AG08395 (cell line): ENCODE results near the gene ERCC3.

Experiments used
- DNase-seq: peaks from one replicate; pipeline ENCODE4 v3.0.0; 2012; ENCODE audit warnings: mixed read lengths, low spot score

Gene ERCC3

DNA sequence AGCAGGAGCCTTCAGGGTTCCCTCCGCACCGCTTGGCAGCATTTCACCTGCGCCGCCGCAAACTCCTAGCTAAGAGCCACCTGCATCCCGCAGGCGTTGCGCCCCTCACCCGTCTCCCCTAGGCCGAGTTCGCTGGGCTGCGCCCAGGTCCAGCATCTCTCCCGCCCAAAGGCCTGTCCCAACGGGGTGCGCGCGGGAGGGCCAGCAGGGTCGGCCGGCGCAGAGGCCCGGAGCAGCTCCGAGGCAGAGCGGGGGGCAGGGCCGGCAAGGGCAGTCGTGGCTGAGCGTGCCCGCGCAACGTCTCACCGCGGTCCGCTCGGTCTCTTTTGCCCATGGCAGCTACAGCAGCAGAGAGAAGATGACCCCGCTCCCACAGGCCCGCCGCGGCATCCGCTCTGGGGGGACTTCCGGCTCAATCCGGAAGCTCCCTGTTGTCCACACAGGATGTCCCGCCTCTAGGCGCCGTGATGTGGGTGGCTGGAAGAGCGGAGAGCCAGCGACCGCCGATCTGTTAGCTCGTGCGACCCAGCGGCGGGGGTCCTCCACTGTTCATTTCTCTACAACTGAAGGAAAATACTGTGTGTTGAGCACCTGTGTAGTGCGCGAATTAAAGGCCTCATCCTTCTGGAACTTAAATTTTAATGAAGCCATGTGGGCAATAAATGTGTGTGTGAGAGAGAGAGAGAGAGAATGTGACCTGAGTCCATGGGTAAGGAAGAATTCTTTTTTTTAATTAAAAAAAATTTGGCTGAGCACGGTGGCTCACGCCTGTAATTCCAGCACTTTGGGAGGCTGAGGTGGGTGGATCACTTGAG, at the start of gene ERCC3:
TSS of gene ERCC3 (minus strand) at position 397 of the 815 bp plus-strand sequence. CDS start at position 334, 63 bp downstream.
- DNase-seq: peak; percentile 92

DNA sequence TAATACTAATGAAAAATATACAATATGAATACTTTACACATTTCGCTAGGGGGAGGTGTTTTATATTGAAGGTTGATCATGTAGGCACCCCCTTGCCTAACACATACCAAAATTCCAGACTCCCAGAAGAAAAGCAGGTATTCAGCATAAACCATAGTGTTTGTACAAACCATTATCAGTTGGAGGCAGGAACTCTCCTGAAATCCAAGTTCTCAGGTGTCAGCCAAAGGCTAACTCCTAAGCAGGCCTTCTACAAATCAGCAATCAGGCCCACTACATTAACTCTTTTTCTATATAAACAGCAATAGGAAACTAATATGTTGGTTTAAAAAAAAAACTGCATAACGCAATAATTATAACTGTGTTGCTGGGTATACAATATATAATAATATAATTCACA, 49.3 kb upstream of the ERCC3 start:
- DNase-seq: no peak

DNA sequence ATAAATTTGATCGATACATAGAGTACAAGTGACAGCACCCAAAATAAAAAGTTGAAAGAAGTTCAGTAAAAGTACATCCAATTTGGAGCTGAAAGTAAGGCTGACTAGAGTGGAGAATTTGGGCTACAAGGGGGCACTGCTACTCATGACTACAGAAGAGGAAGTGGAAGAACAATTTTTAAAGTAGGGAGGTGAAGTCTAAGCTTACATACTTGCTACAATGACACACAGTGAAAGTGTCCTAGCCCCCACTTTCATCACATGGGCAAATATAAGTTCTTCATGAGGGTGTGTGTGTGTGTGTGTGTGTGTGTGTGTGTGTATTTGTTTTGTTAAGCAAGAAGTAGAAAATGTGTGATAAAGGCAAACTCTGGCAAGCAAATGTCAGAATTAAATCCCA, 48.2 kb upstream of the ERCC3 start:
- no peak for DNase-seq

DNA sequence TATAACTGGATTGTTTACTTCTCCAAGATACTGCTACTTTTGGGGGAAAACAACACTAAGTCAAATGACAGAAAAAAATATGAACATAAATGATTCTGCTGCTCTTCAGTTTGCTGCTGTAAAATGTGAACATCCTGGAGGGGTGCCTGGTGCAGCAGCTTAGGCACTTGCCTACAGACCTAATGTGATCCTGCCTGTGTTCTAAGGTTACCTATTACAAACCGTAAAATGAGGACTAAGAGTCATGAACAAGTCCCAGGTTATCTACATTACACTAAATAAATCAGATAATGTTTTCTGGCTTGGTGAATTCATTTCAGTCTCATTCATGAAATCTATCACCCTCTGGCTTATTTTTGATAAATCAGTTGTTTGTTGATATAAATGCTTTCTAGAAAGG, 38.4 kb upstream of the ERCC3 start:
- no peak for DNase-seq

DNA sequence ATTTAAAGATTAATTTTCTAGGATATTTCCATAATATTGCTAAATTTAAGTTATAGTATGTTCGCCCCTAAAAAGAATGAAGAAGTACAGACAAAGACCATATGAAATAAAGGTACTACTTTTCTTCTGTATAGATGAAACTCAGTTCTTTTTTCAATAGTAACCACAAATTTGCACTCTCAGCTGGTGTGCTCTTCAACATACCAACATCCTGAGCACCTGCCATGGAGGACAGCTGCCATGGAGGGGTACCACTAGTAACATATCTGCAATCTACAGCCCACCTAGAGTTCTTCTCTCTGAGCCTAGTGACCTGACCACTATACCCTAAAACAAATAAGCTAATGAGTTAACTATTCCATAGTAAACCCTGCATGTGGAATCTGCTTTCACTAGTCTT, 36.8 kb upstream of the ERCC3 start:
- DNase-seq: no peak

DNA sequence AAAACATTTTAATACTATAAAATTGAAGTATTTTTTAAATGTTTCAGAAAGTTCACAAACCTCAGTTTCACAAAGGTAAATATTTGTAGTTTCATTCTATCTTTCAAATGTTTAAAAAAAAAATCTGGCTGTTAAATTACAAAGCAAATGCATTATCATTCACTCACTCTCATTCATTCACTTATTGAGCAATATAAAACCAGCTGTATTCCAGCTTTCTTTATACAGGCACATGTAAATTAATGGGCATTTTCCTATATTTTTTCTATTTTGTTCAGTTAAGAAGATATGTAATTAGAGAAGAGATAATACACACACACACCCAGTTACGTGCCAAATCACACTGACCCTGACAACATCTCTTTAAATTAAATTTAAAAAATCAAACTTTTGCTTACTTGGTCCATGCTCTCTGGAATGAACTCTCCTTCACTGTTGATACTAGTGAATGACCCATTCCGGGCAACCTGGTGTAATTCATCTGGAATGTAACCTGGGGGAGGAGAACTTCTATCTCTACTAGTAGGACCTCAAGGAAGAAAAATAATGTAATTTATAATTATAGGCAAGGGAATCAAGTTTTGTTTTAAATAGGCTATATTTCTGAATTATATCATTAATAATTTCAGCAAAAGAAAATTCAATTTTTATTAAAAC, 32.5 kb upstream of the ERCC3 start:
- no peak for DNase-seq

DNA sequence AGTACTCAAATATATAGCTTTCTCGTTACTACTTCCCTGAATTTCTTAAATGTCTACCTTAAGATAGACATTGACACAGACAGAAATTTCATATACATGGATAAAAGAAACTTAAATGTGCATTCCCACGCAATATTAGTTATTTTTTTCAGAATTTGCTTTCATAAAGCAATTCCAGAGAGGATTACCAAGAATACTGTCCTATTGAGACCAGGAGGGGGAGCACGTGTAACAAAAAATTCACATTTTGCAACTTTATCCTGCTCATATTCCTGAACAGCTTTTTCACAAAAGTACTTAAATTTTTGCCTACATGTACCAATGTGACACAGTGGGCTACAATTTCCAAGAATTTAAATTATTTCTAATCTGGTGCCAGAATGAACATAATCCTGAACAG, 30.7 kb upstream of the ERCC3 start:
- DNase-seq: peak; percentile 49

DNA sequence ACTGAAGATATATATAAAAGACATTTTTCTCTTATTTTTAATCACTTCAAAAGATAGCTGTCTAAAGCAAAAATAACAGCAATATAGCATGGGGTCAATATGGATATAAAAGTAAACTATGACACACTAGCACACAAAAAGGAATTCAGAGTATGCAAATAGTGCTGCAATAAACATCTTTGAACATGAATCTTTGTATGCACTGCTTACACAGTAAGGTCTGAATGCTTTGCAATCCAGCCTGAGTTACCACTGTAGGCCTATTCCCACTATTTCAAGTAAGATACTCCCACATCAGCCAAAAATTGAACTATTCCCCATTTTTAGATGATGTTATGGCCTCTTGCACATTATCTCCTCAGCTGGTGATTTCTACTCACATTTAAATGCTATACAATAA, 27.4 kb upstream of the ERCC3 start:
- peak; percentile 9 for DNase-seq

DNA sequence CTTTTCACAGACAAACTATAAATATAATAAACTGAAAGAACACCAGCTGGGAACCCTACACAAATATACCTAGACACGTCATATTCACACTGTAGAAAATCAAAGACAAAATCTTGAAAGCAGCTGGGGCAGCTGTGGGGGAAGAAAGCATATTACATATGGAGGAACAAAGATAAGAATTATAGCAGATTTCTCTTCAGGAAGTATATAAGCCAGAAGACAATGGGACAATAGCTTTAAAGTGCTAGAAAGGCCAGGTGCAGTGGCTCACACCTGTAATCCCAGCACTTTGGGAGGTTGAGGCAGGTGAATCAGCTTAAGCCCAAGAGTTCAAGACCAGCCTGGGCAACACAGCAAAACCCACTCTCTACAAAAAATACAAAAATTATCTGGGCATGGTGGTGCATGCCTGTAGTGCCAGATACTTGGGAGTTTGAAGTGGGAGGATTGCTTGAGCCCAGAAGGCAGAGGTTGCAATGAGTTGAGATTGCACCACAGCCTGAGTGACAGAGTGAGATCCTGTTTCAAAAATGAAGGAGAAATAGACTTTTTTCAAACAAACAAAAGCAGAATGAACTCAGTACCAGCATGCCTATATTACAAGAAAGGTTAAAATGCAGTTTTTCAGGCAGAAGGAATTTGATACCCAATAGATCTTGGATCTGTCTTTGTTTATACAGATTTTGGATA, 26.8 kb upstream of the ERCC3 start:
- DNase-seq: no peak

DNA sequence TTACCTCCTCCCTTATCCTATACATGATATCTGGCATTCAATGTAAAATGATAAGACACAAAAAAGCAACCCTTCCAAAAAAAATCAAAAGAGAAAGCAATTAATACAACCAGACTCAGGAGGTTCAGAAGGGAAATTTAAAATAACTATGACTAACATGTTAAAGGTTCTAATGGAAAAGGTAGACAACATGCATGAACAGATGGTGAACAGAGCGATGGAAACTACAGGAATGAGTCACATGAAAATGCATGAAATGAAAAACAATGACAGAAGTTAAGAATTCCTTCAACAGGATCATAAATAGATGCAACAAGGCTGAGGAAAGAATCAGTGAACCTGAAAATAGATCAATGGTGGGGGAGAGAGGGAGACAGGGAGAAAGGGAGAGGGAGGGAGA, 26.1 kb upstream of the ERCC3 start:
- no peak for DNase-seq

DNA sequence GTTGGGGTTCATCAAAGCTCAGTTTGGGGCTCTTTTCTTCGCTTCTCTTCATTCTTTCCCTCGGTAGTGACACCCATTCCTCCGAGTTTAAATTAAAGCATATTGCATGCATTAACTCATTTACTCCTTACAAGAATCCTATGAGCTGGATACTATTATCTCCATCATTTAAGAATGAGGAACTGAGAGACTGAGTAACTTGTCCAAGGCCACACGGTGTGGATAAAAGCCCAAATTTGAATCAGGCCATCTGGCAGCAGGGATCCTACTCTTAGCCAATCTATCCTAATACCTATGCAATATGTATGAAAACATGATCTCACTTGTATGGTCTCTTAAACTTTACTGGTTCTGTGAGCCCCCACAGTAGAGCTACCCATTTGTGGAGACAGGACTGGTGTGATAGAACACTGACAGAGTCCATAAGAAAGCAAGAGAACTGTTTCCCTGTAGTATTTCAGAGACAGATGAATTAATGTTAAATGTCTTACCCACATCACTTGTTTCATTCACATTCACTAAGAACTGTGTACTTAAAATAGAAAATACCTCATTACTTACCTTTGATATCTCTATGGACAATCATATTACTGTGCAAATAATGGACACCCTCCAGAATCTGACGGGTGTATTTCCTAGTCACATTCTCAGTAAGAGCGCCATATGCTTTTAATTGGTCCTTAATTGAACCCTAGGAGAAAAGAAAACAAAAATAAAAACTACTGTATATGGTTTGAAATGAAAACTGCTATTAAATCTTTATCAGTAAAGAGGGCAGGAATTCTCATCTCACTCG, 20.4 kb upstream of the ERCC3 start:
- no peak for DNase-seq

DNA sequence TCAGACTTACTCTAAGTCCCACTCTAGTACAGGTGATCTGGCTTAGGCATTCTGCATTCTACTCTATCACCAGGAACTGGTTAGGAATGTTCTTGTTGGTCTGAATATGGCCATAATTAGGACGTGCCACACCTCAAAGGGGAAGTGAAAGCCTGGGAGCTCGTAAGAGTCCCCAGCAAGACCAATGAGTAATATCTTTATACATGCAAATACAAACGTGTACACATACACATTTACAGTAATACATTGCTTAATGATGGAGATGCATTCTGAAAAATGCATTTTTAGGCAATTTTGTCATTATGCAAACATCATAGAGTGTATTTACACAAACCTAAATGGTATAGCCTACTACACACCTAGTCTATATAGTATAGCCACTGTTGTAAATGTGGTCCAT, 19.5 kb upstream of the ERCC3 start:
- DNase-seq: no peak

DNA sequence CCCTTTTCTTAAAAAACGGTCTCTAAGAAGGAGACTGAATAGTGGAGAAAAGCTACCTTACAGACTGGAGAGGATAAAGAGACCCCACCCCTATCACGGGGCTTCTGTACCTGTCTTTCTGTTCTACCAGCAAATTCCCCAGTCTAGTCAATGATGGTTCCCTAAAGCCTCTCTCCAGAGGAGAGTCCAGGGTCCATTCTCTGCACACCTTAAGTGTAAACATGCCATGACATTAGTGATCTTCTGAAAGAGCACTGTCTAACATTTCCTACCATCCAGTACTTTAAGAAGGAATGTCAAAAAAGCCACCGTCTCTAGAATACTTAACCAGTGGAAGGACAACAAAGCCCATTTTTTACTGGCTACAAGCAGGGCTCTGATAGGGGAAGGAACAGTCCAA, 17.0 kb upstream of the ERCC3 start:
- DNase-seq: no peak

DNA sequence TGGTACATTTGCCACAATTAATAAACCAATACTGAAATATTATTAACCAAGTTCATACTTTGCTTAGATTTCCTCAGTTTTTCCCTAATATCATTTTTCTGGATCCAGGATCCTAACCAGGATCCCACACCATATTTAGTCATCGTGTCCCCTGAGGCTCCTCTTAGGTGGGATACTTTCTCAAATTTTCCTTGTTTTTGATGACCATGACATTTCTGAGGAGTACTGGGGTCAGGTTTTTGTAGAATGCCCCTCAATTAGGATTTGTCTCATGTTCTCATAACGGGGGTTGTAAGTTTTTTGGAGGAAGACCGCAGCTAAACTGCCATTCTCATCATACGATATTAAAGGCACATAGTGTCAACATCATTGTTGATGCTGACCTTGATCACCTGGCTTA, 15.5 kb upstream of the ERCC3 start:
- DNase-seq: no peak

DNA sequence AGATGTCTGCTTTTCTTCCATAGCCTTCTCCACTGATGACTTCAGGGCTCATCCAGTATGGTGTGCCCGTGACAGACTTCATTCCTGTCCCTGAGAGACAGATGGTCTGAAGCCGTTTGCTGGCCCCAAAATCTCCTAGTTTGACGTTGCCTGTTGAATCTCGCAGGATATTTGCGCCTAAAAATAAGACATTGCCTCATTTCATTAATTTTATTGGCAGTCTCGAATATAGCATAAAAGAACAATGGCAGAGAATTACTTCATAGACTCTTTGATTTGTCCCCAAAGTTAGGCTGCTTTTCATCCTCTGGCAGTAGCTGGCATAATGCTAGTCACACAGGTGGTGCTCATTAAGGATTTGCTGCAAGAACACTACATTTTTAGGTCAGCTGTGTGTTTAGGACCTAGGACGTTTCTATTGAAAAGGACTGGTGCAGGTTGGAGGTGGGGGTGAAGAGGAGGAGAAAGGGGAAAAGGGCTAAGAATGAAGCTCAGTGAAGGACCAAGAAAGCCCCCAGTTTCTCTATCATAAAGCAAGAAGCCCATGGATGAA, 14.7 kb upstream of the ERCC3 start:
- no peak for DNase-seq

DNA sequence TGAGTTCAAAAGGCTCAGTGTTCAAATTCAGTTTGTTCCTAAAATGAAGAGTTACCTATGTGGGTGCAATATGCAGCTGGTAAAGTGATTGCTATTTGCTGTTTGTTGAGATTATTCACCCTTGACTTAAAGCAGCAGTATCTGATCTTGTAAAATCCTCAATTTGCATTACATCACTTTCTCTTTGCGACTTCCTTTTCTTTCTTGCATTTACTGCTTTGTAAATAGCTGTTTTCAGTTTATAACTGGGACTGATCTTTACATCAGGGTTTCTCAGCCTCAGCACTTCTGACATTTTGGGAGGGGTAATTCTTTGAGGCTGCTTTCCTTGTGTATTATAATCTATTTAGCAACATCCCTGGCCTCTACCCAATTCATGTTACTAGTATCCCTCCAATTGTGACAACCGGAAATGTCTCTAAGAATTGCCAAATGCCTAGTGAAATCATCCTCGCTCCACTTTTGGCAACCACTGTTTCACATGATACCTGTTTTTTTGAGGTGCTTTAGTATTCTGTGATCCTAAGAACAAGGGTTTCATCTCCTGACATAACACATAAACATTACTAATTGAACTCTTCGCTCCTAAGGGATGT, 12.1 kb upstream of the ERCC3 start:
- DNase-seq: no peak

DNA sequence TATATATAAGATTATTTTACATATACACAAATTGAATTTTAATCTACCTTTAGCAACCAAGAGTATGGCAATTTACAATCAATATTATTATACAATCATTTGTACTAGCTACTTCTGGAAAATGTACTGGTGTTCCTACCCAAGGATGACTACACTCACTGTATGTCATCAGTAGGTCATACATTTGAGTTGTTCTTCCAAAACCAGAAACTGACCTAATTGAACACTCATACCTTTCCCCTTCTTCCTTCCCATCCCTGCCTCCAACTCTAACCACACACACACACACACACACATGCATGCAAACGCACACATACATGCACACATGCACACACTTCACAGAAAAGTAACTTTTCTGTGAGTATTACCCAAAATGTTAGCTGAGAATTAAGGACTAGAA, 8.2 kb upstream of the ERCC3 start:
- no peak for DNase-seq

DNA sequence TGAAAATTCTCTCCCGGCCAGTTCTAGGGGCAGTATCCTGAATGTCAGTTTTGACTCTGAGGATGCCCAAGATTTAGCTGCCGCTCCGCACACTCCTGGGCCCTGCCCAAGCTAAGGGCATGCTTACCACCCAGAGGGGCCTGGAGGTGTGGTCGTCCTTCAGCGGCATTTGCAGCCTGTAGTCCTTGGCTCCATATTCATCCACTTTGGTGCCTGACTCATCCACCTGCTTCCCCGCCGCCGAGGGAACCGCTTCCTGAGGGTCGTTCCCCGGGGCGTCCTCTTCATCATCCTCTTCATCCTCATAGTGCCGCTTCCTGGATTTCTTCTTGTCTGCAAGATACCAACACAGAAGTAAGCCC, 577 bp downstream of the ERCC3 start:
- DNase-seq: peak; percentile 5

DNA sequence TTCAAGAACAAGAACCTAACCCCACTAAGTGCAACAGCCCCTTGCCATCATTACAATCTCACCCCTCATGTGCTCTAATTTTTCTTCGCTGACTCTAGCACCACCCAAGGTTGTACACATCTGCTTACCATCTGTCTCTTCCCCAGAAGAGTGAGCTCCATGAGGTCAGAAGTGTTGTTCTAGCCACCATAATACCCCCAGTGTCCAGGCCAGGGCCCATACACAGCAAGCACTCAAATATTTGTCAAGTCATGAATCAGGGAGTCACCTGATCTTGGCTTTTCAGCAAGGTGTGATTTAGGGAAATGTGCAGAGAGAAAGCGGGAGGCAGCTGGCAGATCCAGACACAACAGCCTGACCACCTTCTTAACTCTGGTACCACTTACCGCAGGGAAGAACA, 5.7 kb downstream of the ERCC3 start:
- no peak for DNase-seq

DNA sequence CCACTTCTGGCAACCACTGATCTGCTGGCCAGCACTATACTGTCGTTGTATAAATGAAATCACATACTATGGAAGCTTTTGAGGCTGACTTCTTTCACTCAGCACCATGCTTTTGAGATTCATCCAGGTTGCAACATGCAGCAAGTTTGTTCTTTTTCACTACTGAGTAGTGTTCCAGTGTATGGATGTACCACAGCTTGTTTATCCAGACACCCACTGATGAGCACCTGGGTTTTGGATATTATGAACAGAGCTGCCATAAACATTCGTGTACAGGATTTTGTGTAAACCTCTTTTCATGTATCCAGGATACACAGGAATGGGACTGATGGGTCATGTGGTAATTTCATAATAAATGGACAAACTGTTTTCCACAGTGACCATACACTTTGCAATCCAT, 10.7 kb downstream of the ERCC3 start:
- no peak for DNase-seq

DNA sequence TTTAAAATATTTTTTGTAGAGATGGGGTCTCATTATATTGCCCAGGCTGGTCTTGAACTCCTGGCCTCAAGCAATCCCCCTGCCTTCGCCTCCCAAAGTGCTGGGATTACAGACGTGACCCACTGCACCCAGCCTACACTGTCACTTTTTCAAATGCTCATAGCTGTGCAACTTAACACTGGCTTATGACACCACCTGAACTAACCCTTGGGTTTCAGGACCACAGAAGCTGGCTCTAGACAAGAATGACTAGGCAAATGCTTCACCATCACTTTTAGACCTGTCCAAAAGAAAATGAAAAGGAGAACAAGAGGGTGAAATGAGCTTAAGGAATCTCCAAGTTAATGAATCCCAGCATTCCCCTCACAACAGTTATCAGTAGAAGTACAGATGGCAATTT, 13.3 kb downstream of the ERCC3 start:
- DNase-seq: no peak

DNA sequence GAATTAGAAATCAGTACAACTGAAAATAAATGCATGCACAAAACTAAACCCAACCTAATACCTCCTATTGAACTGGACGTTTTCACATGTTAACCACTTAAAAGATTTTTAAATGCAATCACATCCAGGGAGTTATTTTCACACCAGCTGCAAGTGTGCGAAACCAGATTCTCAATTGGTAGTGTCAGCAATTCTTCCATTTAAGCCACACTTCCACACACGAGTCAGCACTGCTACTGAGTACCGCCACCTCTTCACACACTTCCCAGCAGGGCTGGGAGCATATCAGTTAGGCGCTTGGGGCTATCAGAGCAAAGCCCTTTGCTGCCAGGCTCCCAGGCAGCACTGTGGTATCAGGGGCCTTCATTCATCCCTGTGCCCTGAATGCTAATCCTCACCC, 14.2 kb downstream of the ERCC3 start:
- DNase-seq: no peak
